PC-3 (cell line): ENCODE results near the gene RBBP9.

Experiments used
- CTCF ChIP-seq: fragments of 300-600 bp; sonication (generic); conservative IDR thresholded peaks from 2 replicates; pipeline ENCODE4 v1.5.1; 2017; ENCODE audit warnings: antibody characterized with exemption, low read depth, mild to moderate bottlenecking, low read length
- EZH2 ChIP-seq: fragments of 300-600 bp; sonication (generic); IDR thresholded peaks from one replicate; pipeline ENCODE4 v1.6.1; 2017; ENCODE audit warnings: antibody characterized with exemption, mild to moderate bottlenecking, low read length; ENCODE audit not compliant: unreplicated experiment
- EZH2phosphoT487 ChIP-seq: fragments of 300-600 bp; sonication (generic); IDR thresholded peaks from 2 replicates; pipeline ENCODE4 v1.6.1; 2018; ENCODE audit warnings: mild to moderate bottlenecking, antibody characterized with exemption, low read length, borderline replicate concordance

DNA sequence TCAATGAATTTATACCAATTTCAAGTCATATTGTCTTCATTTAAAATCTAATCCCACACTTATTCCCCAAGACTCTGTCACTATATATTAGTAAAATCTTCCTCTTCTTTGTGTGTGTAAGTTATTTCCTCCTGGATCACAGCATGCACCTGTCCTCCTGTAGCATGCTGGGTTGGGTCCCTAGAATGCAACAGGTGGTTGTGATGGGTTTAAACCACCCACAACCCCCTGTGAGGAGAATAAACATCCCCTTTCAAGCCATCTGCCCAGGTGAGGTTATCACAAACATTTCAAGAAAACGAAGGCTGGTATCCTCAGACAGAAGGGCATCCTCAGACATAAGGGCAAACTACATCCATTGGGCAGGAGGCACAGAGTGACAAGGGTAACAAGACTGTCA is 56.6 kb downstream of the RBBP9 start:
- TF ChIP-seq CTCF (no peak), EZH2 (no peak), EZH2phosphoT487 (no peak)
